OCI-LY1 (cell line): ENCODE measurements around the gene TNS4.

Source experiments
- H2AFZ ChIP-seq: fragments of 200-600 bp; sonication (generic), shearing (Covaris generic); 2 replicates; pipeline ENCODE4 v1.6.0; 2014; ENCODE audit warnings: antibody characterized with exemption, mild to moderate bottlenecking, low read length
- H3F3A ChIP-seq: fragments of 200-600 bp; sonication (generic), shearing (Covaris generic); 2 replicates; pipeline ENCODE4 v1.6.0; 2014; ENCODE audit warnings: mild to moderate bottlenecking, antibody characterized with exemption, low read length, moderate library complexity; ENCODE audit not compliant: insufficient read depth
- H3K27ac ChIP-seq: fragments of 200-600 bp; sonication (generic); 2 replicates; pipeline ENCODE4 v1.5.1; 2014; ENCODE audit warnings: low read length, mixed run types, mild to moderate bottlenecking, low read depth; ENCODE audit not compliant: poor library complexity, severe bottlenecking
- H3K27me3 ChIP-seq: fragments of 200-600 bp; sonication (generic); 2 replicates; pipeline ENCODE4 v1.6.0; 2014; ENCODE audit warnings: antibody characterized with exemption, mild to moderate bottlenecking, low read length, moderate library complexity; ENCODE audit not compliant: insufficient read depth
- H3K36me3 ChIP-seq: fragments of 200-600 bp; sonication (generic); 2 replicates; pipeline ENCODE4 v1.6.1; 2014; ENCODE audit warnings: mild to moderate bottlenecking, antibody characterized with exemption, low read length, moderate library complexity, mixed read lengths; ENCODE audit not compliant: insufficient read depth
- H3K4me1 ChIP-seq: fragments of 200-600 bp; sonication (generic); 2 replicates; pipeline ENCODE4 v1.5.1; 2014; ENCODE audit warnings: mild to moderate bottlenecking, low read length, moderate library complexity; ENCODE audit not compliant: insufficient read depth, severe bottlenecking
- H3K4me2 ChIP-seq: fragments of 200-600 bp; sonication (generic), shearing (Covaris generic); 2 replicates; pipeline ENCODE4 v1.6.1; 2014; ENCODE audit warnings: low read length
- H3K4me3 ChIP-seq: fragments of 200-600 bp; sonication (generic); 2 replicates; pipeline ENCODE4 v1.5.1; 2014; ENCODE audit warnings: low read length, low read depth, mild to moderate bottlenecking, mixed read lengths; ENCODE audit not compliant: poor library complexity, severe bottlenecking
- H3K79me2 ChIP-seq: fragments of 200-600 bp; shearing (Covaris generic); 2 replicates; pipeline ENCODE4 v1.6.1; 2016; ENCODE audit warnings: mixed run types, low read length, mixed read lengths; ENCODE audit not compliant: insufficient read depth
- H3K9ac ChIP-seq: fragments of 200-600 bp; sonication (generic), shearing (Covaris generic); 2 replicates; pipeline ENCODE4 v1.6.1; 2014; ENCODE audit warnings: mild to moderate bottlenecking, low read length, mixed read lengths
- H3K9me2 ChIP-seq: fragments of 200-600 bp; sonication (generic), shearing (Covaris generic); 2 replicates; pipeline ENCODE4 v1.6.1; 2014; ENCODE audit warnings: low read depth, mild to moderate bottlenecking, low read length, mixed read lengths
- H3K9me3 ChIP-seq: fragments of 200-600 bp; shearing (Covaris generic); 2 replicates; pipeline ENCODE4 v1.6.1; 2014; ENCODE audit warnings: low read length, mixed read lengths
- H4K20me1 ChIP-seq: fragments of 200-600 bp; sonication (generic), shearing (Covaris generic); 2 replicates; pipeline ENCODE4 v1.6.0; 2016; ENCODE audit warnings: mild to moderate bottlenecking, low read length; ENCODE audit not compliant: insufficient read depth
- CTCF ChIP-seq: fragments of 200-600 bp; sonication (generic), shearing (Covaris generic); IDR thresholded peaks from 2 replicates; pipeline ENCODE4 v1.5.1; 2017; ENCODE audit warnings: mild to moderate bottlenecking, antibody characterized with exemption, low read length, moderate library complexity, mixed read lengths
- EZH2 ChIP-seq: fragments of 200-600 bp; sonication (generic), shearing (Covaris generic); IDR thresholded peaks from 2 replicates; pipeline ENCODE4 v1.8.0; 2017; ENCODE audit warnings: borderline replicate concordance, mixed run types, mild to moderate bottlenecking, antibody characterized with exemption, low read length, moderate library complexity, mixed read lengths

The TNS4 gene

GRCh38 chr17:40526668-40527067 is 25.2 kb upstream of the TNS4 start:
- Histone ChIP-seq H4K20me1 (no peaks in the 10 kb centered on the region), H2AFZ (no peak overlapping the region), H3F3A (no peaks in the 10 kb centered on the region), H3K4me3 (no peak overlapping the region), H3K9ac (no peak overlapping the region), H3K9me3 (peaks cover 12% of the 10 kb centered on the region), H3K36me3 (no peaks in the 10 kb centered on the region; the same call in 1 of the 2 replicates), H3K27me3 (no peaks in the 10 kb centered on the region; the same call in 1 of the 2 replicates), H3K4me1 (peaks cover 34% of the 10 kb centered on the region), H3K79me2 (no peaks in the 10 kb centered on the region), H3K4me2 (no peak overlapping the region), H3K27ac (no peak overlapping the region), H3K9me2 (no peaks in the 10 kb centered on the region)
- TF ChIP-seq EZH2 (no peak), CTCF (no peak)

GRCh38 chr17:40525294-40525693 is 23.9 kb upstream of the TNS4 start:
- no peak overlapping the region for H3K27ac ChIP-seq

GRCh38 chr17:40524243-40524965 is 23.0 kb upstream of the TNS4 start:
- H3K79me2 ChIP-seq: no peaks in the 10 kb centered on the region
- H3K27me3 ChIP-seq: no peaks in the 10 kb centered on the region; the same call in 1 of the 2 replicates
- peaks cover 12% of the 10 kb centered on the region for H3K9me3 ChIP-seq
- H3K36me3 ChIP-seq: no peaks in the 10 kb centered on the region; the same call in 1 of the 2 replicates
- H3K4me3 ChIP-seq: no peak overlapping the region
- H3K9ac ChIP-seq: no peak overlapping the region
- no peak overlapping the region for H3K4me2 ChIP-seq
- no peak overlapping the region for H2AFZ ChIP-seq
- no peaks in the 10 kb centered on the region for H3F3A ChIP-seq
- H3K9me2 ChIP-seq: no peaks in the 10 kb centered on the region
- no peak overlapping the region for H3K27ac ChIP-seq
- peaks cover 11% of the 10 kb centered on the region for H3K4me1 ChIP-seq
- no peaks in the 10 kb centered on the region for H4K20me1 ChIP-seq
- TF ChIP-seq EZH2: no peak
- TF ChIP-seq CTCF: no peak

More at GRCh38 chr17:40525294-40525693, 23.9 kb upstream of the TNS4 start:
- Histone ChIP-seq H3K9me2 (no peaks in the 10 kb centered on the region), H3K4me2 (no peak overlapping the region), H3K4me3 (no peak overlapping the region), H3K79me2 (no peaks in the 10 kb centered on the region), H3K36me3 (no peaks in the 10 kb centered on the region; the same call in 1 of the 2 replicates), H2AFZ (no peak overlapping the region), H3K4me1 (peaks cover 20% of the 10 kb centered on the region), H3K9ac (no peak overlapping the region), H3F3A (no peaks in the 10 kb centered on the region), H4K20me1 (no peaks in the 10 kb centered on the region), H3K9me3 (peaks cover 12% of the 10 kb centered on the region), H3K27me3 (no peaks in the 10 kb centered on the region; the same call in 1 of the 2 replicates)
- TF ChIP-seq EZH2 (no peak), CTCF (no peak)
